GM21528 (cell line): ENCODE results near the gene LRRC8E.

ENCODE experiments used
- ATAC-seq: cut with Tn5 transposase; IDR thresholded peaks from one replicate; pipeline ENCODE4 v1.9.1; 2021; ENCODE audit warnings: mild to moderate bottlenecking, moderate library complexity; ENCODE audit not compliant: unreplicated experiment, low FRiP score

LRRC8E gene

GRCh38 chr19:7888145-7888825 lies at the start of gene LRRC8E:
Gene LRRC8E, plus strand, starts transcription at chr19:7888510. Its CDS starts 7,094 bp downstream, at chr19:7895604.
- ATAC-seq: no peak

- no peak for ATAC-seq
Measured at GRCh38 chr19:7839476-7839875, 48.8 kb upstream of the LRRC8E start.

GRCh38 chr19:7840629-7841028 lies 47.7 kb upstream of the LRRC8E start:
- no peak for ATAC-seq

GRCh38 chr19:7841751-7842660 lies 46.3 kb upstream of the LRRC8E start:
- no peak for ATAC-seq

GRCh38 chr19:7842661-7843294 lies 45.5 kb upstream of the LRRC8E start:
- no peak for ATAC-seq

- ATAC-seq: no peak
Measured at GRCh38 chr19:7843521-7843920, 44.8 kb upstream of the LRRC8E start.

- no peak for ATAC-seq
Measured at GRCh38 chr19:7844405-7844804, 43.9 kb upstream of the LRRC8E start.

GRCh38 chr19:7844951-7845350 lies 43.4 kb upstream of the LRRC8E start:
- ATAC-seq: no peak

- no peak for ATAC-seq
Measured at GRCh38 chr19:7845390-7846154, 42.7 kb upstream of the LRRC8E start.

GRCh38 chr19:7846155-7846646 lies 42.1 kb upstream of the LRRC8E start:
- no peak for ATAC-seq

GRCh38 chr19:7847664-7848063 lies 40.6 kb upstream of the LRRC8E start:
- ATAC-seq: no peak

GRCh38 chr19:7848779-7849457 lies 39.4 kb upstream of the LRRC8E start:
- no peak for ATAC-seq

GRCh38 chr19:7849631-7849999 lies 38.7 kb upstream of the LRRC8E start:
- ATAC-seq: no peak

GRCh38 chr19:7850000-7850813 lies 38.1 kb upstream of the LRRC8E start:
- no peak for ATAC-seq

- ATAC-seq: no peak
Measured at GRCh38 chr19:7850945-7851622, 37.2 kb upstream of the LRRC8E start.

GRCh38 chr19:7851623-7852500 lies 36.4 kb upstream of the LRRC8E start:
- no peak for ATAC-seq
